ENCODE measurements around the gene ADIG. TPM values are rescaled to one million over a fixed set of nuclear protein-coding genes. Genes with fewer than 3 reads are reported as not detected.

Gene ADIG
- total and polyA plus RNA-seq, 2 of the 13 experiments (the other 11 are each of a cell fraction or from before 2014, with no cell fraction given), result 0.15 TPM; not detected in 1

GRCh38 chr20:38588303-38588702, 7.3 kb downstream of the ADIG start:
- peaks cover 2 to 18% of the 10 kb centered on the region in 2 experiments; a peak in 4 of 5 replicates for H3K27me3 ChIP-seq (ENCODE audit: control insufficient read depth in 1 of 2, insufficient read depth in 2 of 2, low read length in 2 of 2)
- intact Hi-C loops (cut with micrococcal nuclease; ENCODE audit: unreplicated experiment), result no loop called here
- peaks cover 35% of the 10 kb centered on the region for H3K4me1 ChIP-seq (ENCODE audit: insufficient read depth, low read length)
- H3K9me3 ChIP-seq (ENCODE audit: low read length), result no peaks in the 10 kb centered on the region
- FAIRE-seq, result no peak
- no peak for ATAC-seq
- TF ChIP-seq FOXO4 (CRISPR knock-in tag; conservative IDR thresholded peaks at IDR 0.05), result 0 out of 2 replicates have a peak, but pooled peaks have one; percentile 49
- no peak for TF ChIP-seq STAG1 (CRISPR knock-in tag; IDR thresholded peaks at IDR 0.05)
- TF ChIP-seq ZNF337 (CRISPR knock-in tag; IDR thresholded peaks at IDR 0.05; ENCODE audit: borderline replicate concordance, low read depth), result no peak
- TF ChIP-seq ZNF740 (CRISPR knock-in tag; IDR thresholded peaks at IDR 0.05), result no peak
- TF ChIP-seq KLF9 (CRISPR knock-in tag; IDR thresholded peaks at IDR 0.05; ENCODE audit: low read depth), result no peak
- no peaks in the 10 kb centered on the region for H4K20me1 ChIP-seq (ENCODE audit: insufficient read depth, low read length)
- ChIA-PET CTCF (ENCODE audit: low intra/inter-chr PET ratio, low total read pairs) (no interaction called here), POLR2A (no interaction called here)
- no peaks in the 10 kb centered on the region for H3K36me3 ChIP-seq (replicated peaks in 1 of 2; ENCODE audit: control insufficient read depth in 1 of 2, insufficient read depth in 2 of 2, low read length in 2 of 2)
- H3K27ac ChIP-seq (ENCODE audit: extremely low read length, insufficient read depth, low read length), result no peak overlapping the region
- no peaks in the 10 kb centered on the region for H3K79me2 ChIP-seq (ENCODE audit: insufficient read depth, low read length)
- H2AFZ ChIP-seq (ENCODE audit: low read length), result no peak overlapping the region
- no peak overlapping the region for H3K4me3 ChIP-seq (replicated peaks in 1 of 3; ENCODE audit: insufficient read depth in 1 of 3, low read depth in 2 of 3, low read length in 3 of 3)
- 56% methylated on average over 5 of the region's 6 CpGs for WGBS (ENCODE audit: low lambda C conversion rate)
- H3K4me2 ChIP-seq (ENCODE audit: low read depth, low read length), result no peak overlapping the region
- BruUV-seq (replicated peaks), result no TSS peak
- DNase-seq (ENCODE audit: low spot score), result no peak
- in situ Hi-C loops (cut with HindIII; ENCODE audit: extremely low pct_ligation_motif_present, low pct_unique_long_range_greater_than_20kb), result no loop called here
- H3K9ac ChIP-seq (ENCODE audit: insufficient read depth, low read depth, low read length), result no peak overlapping the region

GRCh38 chr20:38589351-38589750, 8.4 kb downstream of the ADIG start:
- intact Hi-C loops (cut with micrococcal nuclease; ENCODE audit: unreplicated experiment), result no loop called here
- H3K4me2 ChIP-seq (ENCODE audit: low read depth, low read length), result no peak overlapping the region
- H3K9me3 ChIP-seq (ENCODE audit: low read length), result no peaks in the 10 kb centered on the region
- CTCF ChIA-PET (ENCODE audit: low intra/inter-chr PET ratio, low total read pairs), result no interaction called here
- no TSS peak for BruUV-seq (replicated peaks)
- H3K9ac ChIP-seq (ENCODE audit: insufficient read depth, low read depth, low read length), result no peak overlapping the region
- H4K20me1 ChIP-seq (ENCODE audit: insufficient read depth, low read length), result no peaks in the 10 kb centered on the region
- H3K27me3 ChIP-seq (ENCODE audit: control insufficient read depth in 1 of 2, insufficient read depth in 2 of 2, low read length in 2 of 2), result peaks cover 2 to 21% of the 10 kb centered on the region in 2 experiments; a peak in 4 of 5 replicates
- no peak for FAIRE-seq
- peaks cover 40% of the 10 kb centered on the region for H3K4me1 ChIP-seq (ENCODE audit: insufficient read depth, low read length)
- POLR2A ChIA-PET, result no interaction called here
- in situ Hi-C loops (cut with HindIII; ENCODE audit: extremely low pct_ligation_motif_present, low pct_unique_long_range_greater_than_20kb), result no loop called here
- ATAC-seq, result no peak
- H3K79me2 ChIP-seq (ENCODE audit: insufficient read depth, low read length), result no peaks in the 10 kb centered on the region
- no peak overlapping the region for H3K4me3 ChIP-seq (replicated peaks in 1 of 3; ENCODE audit: insufficient read depth in 1 of 3, low read depth in 2 of 3, low read length in 3 of 3)
- 42% methylated on average over 4 of the region's 4 CpGs for WGBS (ENCODE audit: low lambda C conversion rate)
- no peak overlapping the region for H3K27ac ChIP-seq (ENCODE audit: extremely low read length, insufficient read depth, low read length)
- no peak overlapping the region for H2AFZ ChIP-seq (ENCODE audit: low read length)
- H3K36me3 ChIP-seq (replicated peaks in 1 of 2; ENCODE audit: control insufficient read depth in 1 of 2, insufficient read depth in 2 of 2, low read length in 2 of 2), result no peaks in the 10 kb centered on the region
- no peak for DNase-seq (ENCODE audit: low spot score)
- no peak for TF ChIP-seq ZNF251 (CRISPR knock-in tag; IDR thresholded peaks at IDR 0.05)
- no peak for TF ChIP-seq SKI (IDR thresholded peaks at IDR 0.05; ENCODE audit: partially characterized antibody)
- TF ChIP-seq ZNF414 (CRISPR knock-in tag; IDR thresholded peaks at IDR 0.05), result no peak
- TF ChIP-seq SMARCE1 (IDR thresholded peaks at IDR 0.05; ENCODE audit: borderline replicate concordance), result no peak
- no peak for TF ChIP-seq HOXD1 (CRISPR knock-in tag; IDR thresholded peaks at IDR 0.05)
- no peak for TF ChIP-seq MEIS1 (CRISPR knock-in tag; IDR thresholded peaks at IDR 0.05; ENCODE audit: borderline replicate concordance)
- no peak for TF ChIP-seq ZBTB25 (CRISPR knock-in tag; IDR thresholded peaks at IDR 0.05)
- no peak for TF ChIP-seq GPBP1L1 (CRISPR knock-in tag; IDR thresholded peaks at IDR 0.05)
- no peak for TF ChIP-seq ZNF296 (CRISPR knock-in tag; conservative IDR thresholded peaks at IDR 0.05)
- no peak for TF ChIP-seq KLF16 (CRISPR knock-in tag; IDR thresholded peaks at IDR 0.05)

Data from HepG2 (cell line).